HEK293T (cell line): ENCODE data around the gene ESPNL.

Source experiments
- ELF4 ChIP-seq: fragments of 450-650 bp; IDR thresholded peaks from 2 replicates; pipeline ENCODE4 v1.6.1; 2017; ENCODE audit warnings: antibody characterized with exemption
- LEF1 ChIP-seq: fragments of 450-650 bp; IDR thresholded peaks from 2 replicates; pipeline ENCODE4 v1.6.1; 2017; ENCODE audit warnings: mild to moderate bottlenecking, borderline replicate concordance
- NFRKB ChIP-seq: fragments of 450-650 bp; IDR thresholded peaks from 2 replicates; pipeline ENCODE4 v1.6.1; 2016; ENCODE audit warnings: mild to moderate bottlenecking, moderate library complexity

- TF ChIP-seq LEF1 = no peak
- TF ChIP-seq NFRKB = no peak
- no peak for TF ChIP-seq ELF4
Observed at GRCh38 chr2:238079874-238080327, 20.2 kb upstream of the ESPNL start.
